H1 (cell line): ENCODE results near the gene ZNF536. TPM values are rescaled to one million over a fixed set of nuclear protein-coding genes. Genes with fewer than 3 reads are reported as not detected.

Experiments
- CTCF ChIA-PET: fragments of 300-600 bp; sonication (Branson Sonifier 250); formaldehyde crosslinking; loops from one replicate; lab custom pipeline; 2021; ENCODE audit not compliant: partially characterized antibody; lab: Charles Lee
- POLR2A ChIA-PET: fragments of 300-600 bp; sonication (Branson Sonifier 250); formaldehyde crosslinking; loops from one replicate; lab custom pipeline; 2021; ENCODE audit warnings: inconsistent platforms; ENCODE audit not compliant: partially characterized antibody; lab: Charles Lee
- DNase-seq, 2 experiments: peaks; one replicate each; pipeline versions ENCODE4 v3.0.0 to v3.0.0-alpha.2; 2010 to 2022; ENCODE audit warnings: low spot score in 2 of 2, low read depth in 1 of 2, mixed read lengths in 1 of 2
- FAIRE-seq: peaks from 2 replicates; lab custom pipeline; 2011; peaks lifted over from hg19 to GRCh38; lab: Jason Lieb, UNC
- H2AFZ ChIP-seq: 2 replicates; pipeline ENCODE4 v1.8.1; 2012; ENCODE audit warnings: low read length, inconsistent platforms
- H2AK5ac ChIP-seq: 2 replicates; pipeline ENCODE4 v1.6.1; 2013; ENCODE audit warnings: low read depth, low read length
- H2BK120ac ChIP-seq: replicated peaks from 2 replicates; pipeline ENCODE3; 2013; ENCODE audit warnings: low read depth, low read length, inconsistent platforms
- H2BK12ac ChIP-seq: 2 replicates; pipeline ENCODE4 v1.6.1; 2013; ENCODE audit warnings: low read depth, low read length
- H2BK15ac ChIP-seq: 2 replicates; pipeline ENCODE4 v1.6.1; 2013; ENCODE audit warnings: low read length
- H2BK20ac ChIP-seq: 2 replicates; pipeline ENCODE4 v1.6.1; 2013; ENCODE audit warnings: low read length
- H2BK5ac ChIP-seq: 2 replicates; pipeline ENCODE4 v1.6.1; 2013; ENCODE audit warnings: low read depth, low read length
- H3K14ac ChIP-seq: 2 replicates; pipeline ENCODE4 v1.6.1; 2013; ENCODE audit warnings: inconsistent platforms; ENCODE audit not compliant: insufficient read length
- H3K18ac ChIP-seq: 2 replicates; pipeline ENCODE4 v1.6.1; 2013; ENCODE audit warnings: low read length; ENCODE audit errors: extremely low read depth
- H3K23ac ChIP-seq: 2 replicates; pipeline ENCODE4 v1.6.1; 2013; ENCODE audit warnings: inconsistent platforms; ENCODE audit not compliant: insufficient read length
- H3K23me2 ChIP-seq: 2 replicates; pipeline ENCODE4 v1.6.1; 2013; ENCODE audit warnings: low read depth, low read length
- H3K27ac ChIP-seq: 2 replicates; pipeline ENCODE4 v1.6.1; 2011; ENCODE audit warnings: low read depth, low read length, inconsistent platforms
- H3K27me3 ChIP-seq, 4 experiments: replicated peaks in 1 of 4; 1 replicate in 1 of 4; 2 replicates in 3 of 4; pipeline versions ENCODE4 v1.6.1 to v1.8.1; 2011 to 2013; ENCODE audit warnings: low read length in 3 of 4, mild to moderate bottlenecking in 3 of 4, inconsistent platforms in 2 of 4, mixed read lengths in 2 of 4, moderate library complexity in 1 of 4; ENCODE audit not compliant: control insufficient read depth in 3 of 4, insufficient read depth in 3 of 4; ENCODE audit errors: extremely low read depth in 1 of 4
- H3K36me3 ChIP-seq, 4 experiments: 2 replicates each; pipeline versions ENCODE4 v1.6.1 to v1.8.1; 2011 to 2013; ENCODE audit warnings: mild to moderate bottlenecking in 4 of 4, low read length in 3 of 4, moderate library complexity in 2 of 4, control low read depth in 1 of 4, inconsistent platforms in 1 of 4; ENCODE audit not compliant: insufficient read depth in 4 of 4, control insufficient read depth in 2 of 4
- H3K4ac ChIP-seq: replicated peaks from 2 replicates; pipeline ENCODE3; 2013; ENCODE audit warnings: low read length, low read depth, mixed read lengths, inconsistent platforms; ENCODE audit not compliant: insufficient read length
- H3K4me1 ChIP-seq, 4 experiments: replicated peaks in 1 of 4; 1 replicate in 1 of 4; 2 replicates in 3 of 4; pipeline versions ENCODE4 v1.6.1 to v1.8.1; 2011 to 2013; ENCODE audit warnings: low read length in 3 of 4, inconsistent platforms in 2 of 4, mixed read lengths in 1 of 4; ENCODE audit not compliant: insufficient read depth in 4 of 4, control insufficient read depth in 3 of 4
- H3K4me2 ChIP-seq, 2 experiments: 2 replicates each; pipeline versions ENCODE4 v1.6.1 to v1.8.1; 2011 to 2013; ENCODE audit warnings: low read depth in 2 of 2, low read length in 2 of 2, control low read depth in 1 of 2, inconsistent platforms in 1 of 2, mild to moderate bottlenecking in 1 of 2; ENCODE audit not compliant: insufficient read depth in 1 of 2
- H3K4me3 ChIP-seq, 4 experiments: fragments of 200-600, 300-600 bp in 1 of 4; sonication (generic), shearing (Covaris generic), sonication (Bioruptor Twin) in 1 of 4; 2 replicates each; pipeline versions ENCODE4 v1.5.1 to v1.8.1; 2011 to 2016; ENCODE audit warnings: low read length in 4 of 4, low read depth in 3 of 4, control low read depth in 2 of 4, inconsistent platforms in 2 of 4, mild to moderate bottlenecking in 2 of 4, mixed read lengths in 1 of 4, moderate library complexity in 1 of 4; ENCODE audit not compliant: insufficient read depth in 2 of 4; ENCODE audit errors: extremely low read depth in 1 of 4
- H3K56ac ChIP-seq: replicated peaks from 2 replicates; pipeline ENCODE3; 2013; ENCODE audit warnings: low read depth, mild to moderate bottlenecking, mixed read lengths, low read length, inconsistent platforms; ENCODE audit not compliant: insufficient read length
- H3K79me1 ChIP-seq: 2 replicates; pipeline ENCODE4 v1.6.1; 2013; ENCODE audit warnings: low read depth, low read length, control low read depth
- H3K79me2 ChIP-seq, 2 experiments: 2 replicates each; pipeline versions ENCODE4 v1.6.1 to v1.8.1; 2012 to 2013; ENCODE audit warnings: low read length in 2 of 2, mild to moderate bottlenecking in 2 of 2, inconsistent platforms in 1 of 2; ENCODE audit not compliant: insufficient read depth in 2 of 2, control insufficient read depth in 1 of 2
- H3K9ac ChIP-seq, 4 experiments: replicated peaks in 1 of 4; 1 replicate in 1 of 4; 2 replicates in 3 of 4; pipeline versions ENCODE4 v1.6.1 to v1.8.1; 2011 to 2013; ENCODE audit warnings: low read depth in 3 of 4, low read length in 3 of 4, control low read depth in 2 of 4, mild to moderate bottlenecking in 2 of 4, moderate library complexity in 2 of 4, inconsistent platforms in 1 of 4; ENCODE audit errors: extremely low read depth in 1 of 4
- H3K9me3 ChIP-seq, 2 experiments: 2 replicates each; pipeline versions ENCODE4 v1.6.1 to v1.8.1; 2012 to 2013; ENCODE audit warnings: mild to moderate bottlenecking in 2 of 2, moderate library complexity in 2 of 2, control low read depth in 1 of 2, inconsistent platforms in 1 of 2, low read depth in 1 of 2, low read length in 1 of 2, mixed read lengths in 1 of 2; ENCODE audit not compliant: insufficient read depth in 2 of 2
- H4K20me1 ChIP-seq, 2 experiments: replicated peaks in 1 of 2; 2 replicates each; pipeline versions ENCODE3 to v1.8.1; 2011 to 2013; ENCODE audit warnings: inconsistent platforms in 2 of 2, low read length in 2 of 2, mild to moderate bottlenecking in 1 of 2; ENCODE audit not compliant: insufficient read depth in 2 of 2, control insufficient read depth in 1 of 2
- H4K5ac ChIP-seq: 2 replicates; pipeline ENCODE4 v1.6.1; 2013; ENCODE audit warnings: low read length, low read depth, mixed read lengths, inconsistent platforms; ENCODE audit not compliant: insufficient read length
- H4K8ac ChIP-seq: 2 replicates; pipeline ENCODE4 v1.8.0; 2013; ENCODE audit warnings: mild to moderate bottlenecking, moderate library complexity, low read length, inconsistent platforms; ENCODE audit not compliant: insufficient read depth; ENCODE audit errors: extremely low read depth
- H4K91ac ChIP-seq: replicated peaks from 2 replicates; pipeline ENCODE3; 2013; ENCODE audit warnings: low read length, mixed read lengths, inconsistent platforms; ENCODE audit not compliant: insufficient read length
- CBX8 ChIP-seq: fragments of 300-800, 300-1000 bp; sonication (generic); IDR thresholded peaks from 2 replicates; pipeline ENCODE4 v1.7.1; 2016; ENCODE audit warnings: low read depth, low read length, borderline replicate concordance
- CHD1 ChIP-seq: IDR thresholded peaks from 2 replicates; pipeline ENCODE4 v1.6.1; 2012; ENCODE audit warnings: low read depth, low read length, improper control_type of control experiment
- EGR1 ChIP-seq: IDR thresholded peaks from 2 replicates; pipeline ENCODE4 v1.6.1; 2011; ENCODE audit warnings: low read depth, low read length, borderline replicate concordance
- HDAC2 ChIP-seq, 2 experiments: fragments of 300-600 bp in 1 of 2; sonication (generic) in 1 of 2; IDR thresholded peaks; 2 replicates each; pipeline ENCODE4 v1.6.1; 2011 to 2012; ENCODE audit warnings: low read depth in 2 of 2, low read length in 2 of 2, mild to moderate bottlenecking in 2 of 2, moderate library complexity in 2 of 2, borderline replicate concordance in 1 of 2, inconsistent platforms in 1 of 2
- NANOG ChIP-seq: IDR thresholded peaks from 2 replicates; pipeline ENCODE4 v1.6.1; 2011; ENCODE audit warnings: low read length, low read depth, mild to moderate bottlenecking, inconsistent platforms; ENCODE audit not compliant: insufficient read depth, poor library complexity, severe bottlenecking
- PHF8 ChIP-seq: fragments of 200-600 bp; sonication (generic); conservative IDR thresholded peaks from 2 replicates; pipeline ENCODE4 v1.7.1; 2012; ENCODE audit warnings: low read depth, mild to moderate bottlenecking, inconsistent platforms, low read length, moderate library complexity
- RXRA ChIP-seq: IDR thresholded peaks from 2 replicates; pipeline ENCODE4 v1.6.1; 2011; ENCODE audit warnings: low read depth, mild to moderate bottlenecking, low read length, moderate library complexity; ENCODE audit not compliant: insufficient read depth
- SIRT6 ChIP-seq: IDR thresholded peaks from one replicate; pipeline ENCODE4 v1.7.1; 2012; ENCODE audit warnings: low read length, inconsistent platforms
- TEAD4 ChIP-seq: IDR thresholded peaks from 2 replicates; pipeline ENCODE4 v1.6.1; 2012; ENCODE audit warnings: low read depth, low read length, inconsistent platforms, mixed read lengths
- WGBS, 2 experiments: shearing (Covaris generic) in 1 of 2; methylation state at CpG; one replicate each; pipeline versions ENCODE4 v1.1.6 to v1.1.7; 2013 to 2015; ENCODE audit warnings: low lambda C conversion rate in 2 of 2, mixed read lengths in 2 of 2, inconsistent platforms in 1 of 2, low coverage in 1 of 2, missing lambda C conversion rate in 1 of 2; ENCODE audit not compliant: insufficient replicate concordance in 2 of 2, insufficient coverage in 1 of 2, insufficient read length in 1 of 2; ENCODE audit errors: extremely low coverage in 1 of 2, missing lambda C conversion rate in 1 of 2; 5-methylcytosine and 5-hydroxymethylcytosine counted together
- polyA plus RNA-seq, 7 experiments: library from polyadenylated mRNA; depleted of rRNA in 3 of 7; stranded (reverse) in 5 of 7; unstranded in 2 of 7; fragments of >200 nt in 5 of 7; fragments of 200-250 nt in 2 of 7; gene quantifications; 1 replicate in 5 of 7; 2 replicates in 1 of 7; 4 replicates in 1 of 7; pipeline versions ENCODE4 v1.2.1 to v1.2.3, GENCODE V29; 2011 to 2013; ENCODE audit warnings: missing spikeins in 2 of 7, mixed read lengths in 2 of 7
- total RNA-seq: library from RNA; stranded (reverse); fragmentation: NEBNext Ultra II Directional; extraction: Animal tissue kit (Norgen Biotek cat#: 25700); gene quantifications from 2 replicates; pipeline ENCODE4 v1.2.1, GENCODE V29; 2021

Gene ZNF536
- total and polyA plus RNA-seq, 2 of the 8 experiments (the other 6 are each of a cell fraction or from before 2014, with no cell fraction given), result 0.09 to 0.11 TPM

GRCh38 chr19:30411714-30412113, 39.5 kb downstream of the ZNF536 start:
- Histone ChIP-seq H3K79me2 (no peaks in the 10 kb centered on the region), H3K4me1 (no peaks in the 10 kb centered on the region; a peak in 1 of 7 replicates), H3K23ac (no peak overlapping the region), H4K8ac (no peak overlapping the region), H3K9me3 (no peaks in the 10 kb centered on the region), H3K56ac (no peak overlapping the region), H4K20me1 (peaks cover 0 to 2% of the 10 kb centered on the region in 2 experiments), H2BK15ac (no peak overlapping the region), H2BK20ac (no peak overlapping the region), H2AK5ac (no peak overlapping the region), H2AFZ (no peak overlapping the region), H3K4me3 (no peak overlapping the region), H3K79me1 (no peaks in the 10 kb centered on the region), H2BK5ac (no peak overlapping the region), H3K23me2 (peaks cover 6% of the 10 kb centered on the region; the same call in 1 of the 2 replicates), H2BK12ac (no peak overlapping the region), H3K36me3 (no peaks in the 10 kb centered on the region)
- CTCF ChIA-PET, result no interaction called here
- WGBS, 2 experiments, result 71% methylated on average over 1 of the region's 1 CpG; no CpG with 5 or more reads in 1 of the 2 experiments
- no peak for DNase-seq
- no peak for FAIRE-seq
- POLR2A ChIA-PET, result no interaction called here
- TF ChIP-seq RXRA, result no peak
- no peak for TF ChIP-seq PHF8
- TF ChIP-seq CBX8, result no peak
- TF ChIP-seq NANOG, result no peak
- no peak for TF ChIP-seq TEAD4
- TF ChIP-seq EGR1, result no peak
- TF ChIP-seq HDAC2 (IDR thresholded peaks at IDR 0.05; ENCODE audit: borderline replicate concordance in 1 of 2, low read depth in 2 of 2, low read length in 2 of 2), result no peak
- no peak for TF ChIP-seq CHD1
- no peak for TF ChIP-seq SIRT6
- TF ChIP-seq, all 59 proteins: peak for 0
- Histone ChIP-seq H4K91ac (no peak overlapping the region), H3K18ac (no peak overlapping the region), H3K27ac (no peak overlapping the region), H2BK120ac (no peak overlapping the region), H3K4me2 (no peak overlapping the region), H3K14ac (no peak overlapping the region), H3K27me3 (no peaks in the 10 kb centered on the region; a peak in 1 of 7 replicates), H3K9ac (no peak overlapping the region), H3K4ac (no peak overlapping the region), H4K5ac (no peak overlapping the region)
